HG03354 (cell line): ENCODE results near the gene EYA3.

Experiments
- ATAC-seq: cut with Tn5 transposase; IDR thresholded peaks from one replicate; pipeline ENCODE4 v1.9.1; 2021; ENCODE audit warnings: mild to moderate bottlenecking; ENCODE audit not compliant: unreplicated experiment, poor library complexity, severe bottlenecking

The EYA3 gene

DNA sequence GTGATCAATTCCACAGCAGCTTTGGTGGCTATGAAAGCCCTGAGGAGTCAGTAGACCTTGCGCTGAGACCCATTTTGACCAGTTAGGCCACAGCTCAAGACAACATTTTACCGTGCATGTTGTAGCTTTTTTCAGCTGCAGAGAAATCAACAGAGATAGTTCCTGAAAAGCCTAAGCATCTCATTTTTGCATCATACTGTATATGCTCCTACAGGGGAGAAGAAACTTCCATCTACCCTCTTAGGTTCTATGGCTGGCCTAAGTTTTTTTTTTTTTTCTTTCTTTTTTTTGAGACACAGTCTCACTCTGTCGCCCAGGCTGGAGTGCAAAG is 24.8 kb upstream of the EYA3 start:
- no peak for ATAC-seq

- no peak for ATAC-seq
Observed at GRCh38 chr1:28112388-28113241, 24.2 kb upstream of the EYA3 start.

DNA sequence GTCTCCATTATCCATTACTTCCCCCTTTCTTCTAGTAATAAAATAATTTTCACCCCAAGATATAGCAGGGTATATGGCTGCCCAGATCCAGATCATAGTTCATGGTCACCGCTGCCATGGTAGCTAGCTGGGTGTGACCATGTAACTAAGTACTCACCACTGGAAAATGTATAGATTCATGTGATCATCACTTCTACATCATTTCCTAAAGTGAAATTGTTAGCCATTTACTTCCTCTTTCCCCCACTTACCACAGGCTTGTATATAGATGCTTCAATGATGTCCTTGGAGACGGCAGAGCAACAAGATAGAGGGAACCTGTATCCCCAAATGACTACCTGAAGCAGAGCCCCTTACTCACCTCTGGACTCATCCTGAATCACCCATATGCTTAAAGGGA is 22.7 kb upstream of the EYA3 start:
- ATAC-seq, result no peak

DNA sequence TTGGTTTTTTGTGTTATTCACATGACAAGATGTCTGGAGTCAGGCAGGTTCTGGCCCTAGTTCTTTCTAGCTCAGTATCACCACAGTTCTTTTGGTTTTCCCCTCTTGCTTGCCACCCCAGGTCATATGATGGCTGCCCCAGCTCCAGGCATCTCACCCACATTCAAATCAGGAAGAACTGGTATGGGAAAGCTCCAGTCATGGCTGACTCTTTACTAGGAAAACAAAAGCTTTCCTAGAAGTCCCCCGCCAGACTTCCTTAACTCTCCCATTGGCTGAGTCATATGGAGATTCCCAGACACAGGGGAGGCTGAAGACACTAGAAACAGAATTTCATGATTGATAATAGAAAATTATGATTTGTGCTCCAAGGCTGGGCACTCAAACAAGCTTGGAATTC is 22.1 kb upstream of the EYA3 start:
- no peak for ATAC-seq

- ATAC-seq, result no peak
Observed at GRCh38 chr1:28109639-28110038, 21.2 kb upstream of the EYA3 start.

GRCh38 chr1:28108001-28108400 is 19.6 kb upstream of the EYA3 start:
- no peak for ATAC-seq

DNA sequence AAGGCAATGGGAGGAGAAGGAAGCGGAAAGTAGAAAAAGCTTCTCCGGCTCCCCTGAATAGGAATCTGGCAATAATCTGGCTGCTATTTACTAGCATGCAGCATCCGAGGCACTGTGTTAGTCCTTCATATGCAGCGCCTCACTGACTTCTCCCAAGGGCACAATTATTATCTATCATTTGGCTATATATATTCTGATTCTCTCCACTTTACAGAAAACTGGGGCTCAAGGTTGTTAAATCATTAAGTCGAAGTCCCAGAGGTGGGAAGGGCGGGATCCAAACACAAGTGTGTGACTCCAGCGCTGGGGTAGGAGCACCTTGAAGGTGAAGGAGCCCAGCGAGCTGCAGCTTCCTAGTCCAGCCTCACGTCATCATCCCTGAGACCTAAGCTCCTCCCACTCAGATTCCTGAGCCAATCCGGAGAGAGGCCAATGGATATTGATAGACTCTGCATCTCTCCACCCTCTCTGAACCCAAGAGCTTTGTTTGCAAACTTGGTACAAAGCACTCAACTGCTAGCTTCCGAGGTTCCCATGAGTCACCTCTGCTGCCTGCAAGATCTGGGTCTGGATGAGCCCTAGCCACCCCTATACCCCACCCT is 16.6 kb upstream of the EYA3 start:
- ATAC-seq, result no peak

GRCh38 chr1:28102189-28102588 is 13.8 kb upstream of the EYA3 start:
- ATAC-seq, result no peak

DNA sequence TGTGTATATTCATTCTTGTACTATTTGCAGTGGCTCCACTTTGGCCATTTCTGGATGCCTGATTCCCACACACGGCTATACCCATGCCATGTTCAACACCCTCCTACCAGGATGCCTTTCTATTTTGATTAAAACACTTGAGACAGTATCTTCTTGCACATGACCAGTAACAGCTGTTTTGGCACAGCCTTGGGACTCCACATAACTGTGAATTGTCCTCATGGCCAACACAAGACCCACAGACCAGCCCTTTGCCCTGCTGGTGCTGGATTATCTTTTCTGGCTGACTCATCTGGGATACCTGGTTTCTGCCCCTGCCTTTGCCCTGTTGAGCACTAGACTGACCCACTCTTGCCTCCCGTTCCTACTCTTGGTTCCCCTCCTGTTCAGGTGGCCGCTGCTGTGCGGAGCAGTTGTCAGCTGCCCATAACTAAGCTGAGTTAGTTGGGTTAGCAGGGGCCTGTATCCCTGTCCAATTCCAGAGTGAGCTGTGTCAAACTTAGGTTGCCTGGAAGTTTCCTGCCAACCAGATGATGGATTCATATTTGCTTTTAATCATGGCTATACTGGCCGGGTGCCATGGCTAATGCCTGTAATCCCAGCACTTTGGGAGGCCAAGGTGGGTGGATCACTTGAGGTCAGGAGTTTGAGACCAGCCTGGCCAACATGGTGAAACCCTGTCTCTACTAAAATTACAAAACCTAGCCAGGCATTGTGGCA is 10.8 kb upstream of the EYA3 start:
- no peak for ATAC-seq

GRCh38 chr1:28097100-28097472 is 8.7 kb upstream of the EYA3 start:
- ATAC-seq, result no peak

- no peak for ATAC-seq
Observed at GRCh38 chr1:28096210-28097099, 8.0 kb upstream of the EYA3 start.

- no peak for ATAC-seq
Observed at GRCh38 chr1:28091043-28091781, 2.8 kb upstream of the EYA3 start.

GRCh38 chr1:28087614-28088167 is 719 bp downstream of the EYA3 start:
- ATAC-seq, result peak; percentile 4

- no peak for ATAC-seq
Observed at GRCh38 chr1:28086651-28087050, 1.8 kb downstream of the EYA3 start.

GRCh38 chr1:28085129-28085528 is 3.3 kb downstream of the EYA3 start:
- ATAC-seq, result no peak

- ATAC-seq, result no peak
Observed at GRCh38 chr1:28083876-28084275, 4.5 kb downstream of the EYA3 start.

GRCh38 chr1:28078680-28079626 is 9.5 kb downstream of the EYA3 start:
- ATAC-seq, result no peak

- ATAC-seq, result no peak
Observed at GRCh38 chr1:28078262-28078661, 10.1 kb downstream of the EYA3 start.
